ENCODE results near the gene PAGE2B. TPM values are rescaled to one million over a fixed set of nuclear protein-coding genes. Genes with fewer than 3 reads are reported as not detected.
"Not testable (repeated sequence)": the region's sequence is repeated elsewhere in the genome, so short reads cannot be mapped to it uniquely, and the experiment has no call there.

PAGE2B gene, protein sequence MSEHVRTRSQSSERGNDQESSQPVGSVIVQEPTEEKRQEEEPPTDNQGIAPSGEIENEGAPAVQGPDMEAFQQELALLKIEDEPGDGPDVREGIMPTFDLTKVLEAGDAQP
- not detected for total RNA-seq

DNA sequence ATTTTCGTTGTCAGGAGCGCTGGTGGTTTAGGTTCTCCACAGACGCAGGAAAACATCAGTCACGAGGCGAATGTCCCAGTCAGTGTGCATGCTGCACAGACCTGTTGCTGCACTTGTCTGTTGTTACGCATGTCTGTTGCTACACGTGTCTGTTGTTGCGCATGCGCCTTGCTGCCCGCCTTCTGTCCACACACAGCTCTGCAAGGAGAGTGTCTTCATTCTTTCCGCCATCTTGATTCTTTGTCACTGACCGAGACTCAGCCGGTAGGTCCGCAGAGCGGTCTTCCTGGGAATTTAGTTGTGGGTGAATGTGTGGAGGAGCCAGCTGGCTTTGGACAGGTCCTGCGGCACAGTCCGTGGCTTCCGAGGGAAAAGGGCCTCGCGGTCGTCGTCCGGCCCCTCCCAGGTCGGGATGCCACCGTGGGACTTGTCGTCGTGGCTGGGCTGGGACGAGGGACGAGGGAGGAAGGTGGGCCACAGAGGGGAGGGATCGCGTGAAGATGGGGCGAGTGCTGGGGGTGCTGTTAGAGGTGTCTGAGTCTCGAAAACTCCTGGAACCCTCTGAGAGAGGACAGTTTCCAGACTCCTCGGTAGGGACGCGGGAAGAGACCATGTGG, at the start of gene PAGE2B:
PAGE2B (plus strand) TSS at position 180 of the 617 bp plus-strand sequence. CDS start 1,012 bp downstream, outside the sequence.
- H3K4me3 ChIP-seq (ENCODE audit: low read length): no peak within 1 kb of the TSS
- no peaks in the 10 kb centered on the region for H3K4me1 ChIP-seq (ENCODE audit: insufficient read depth, low read length)
- no peaks in the 10 kb centered on the region for H3K9me3 ChIP-seq (ENCODE audit: low read depth, low read length)
- no peaks in the 10 kb centered on the region for H3K27me3 ChIP-seq (ENCODE audit: insufficient read depth, low read length)

- H3K9me3 ChIP-seq (ENCODE audit: low read depth, low read length): no peaks in the 10 kb centered on the region
- no peaks in the 10 kb centered on the region for H3K4me1 ChIP-seq (ENCODE audit: insufficient read depth, low read length)
- H3K27me3 ChIP-seq (ENCODE audit: insufficient read depth, low read length): no peaks in the 10 kb centered on the region
- H3K4me3 ChIP-seq (ENCODE audit: low read length): no peak overlapping the region
Observed at GRCh38 chrX:55026143-55026542, 48.7 kb upstream of the PAGE2B start.

DNA sequence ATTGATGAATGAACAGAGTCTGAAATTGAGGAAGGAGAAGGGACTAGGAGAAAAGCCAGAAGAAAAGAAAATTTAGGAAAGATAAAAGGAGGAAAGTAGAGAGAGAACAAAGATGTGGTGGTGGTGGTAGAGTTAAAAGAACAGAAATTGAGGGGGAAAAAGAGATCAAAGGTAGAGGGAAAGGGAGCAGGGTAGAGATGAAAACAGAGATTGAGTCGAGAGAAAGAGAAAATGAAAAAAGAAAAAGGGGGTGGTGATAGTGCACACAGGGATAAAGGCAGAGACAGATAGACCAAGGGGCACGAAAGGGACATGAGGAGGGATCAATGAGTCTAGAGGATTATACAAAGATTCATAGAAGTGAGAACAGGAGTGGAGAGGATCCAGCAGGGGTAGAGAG, 48.0 kb upstream of the PAGE2B start:
- no peaks in the 10 kb centered on the region for H3K4me1 ChIP-seq (ENCODE audit: insufficient read depth, low read length)
- H3K9me3 ChIP-seq (ENCODE audit: low read depth, low read length): no peaks in the 10 kb centered on the region
- H3K4me3 ChIP-seq (ENCODE audit: low read length): no peak overlapping the region
- H3K27me3 ChIP-seq (ENCODE audit: insufficient read depth, low read length): no peaks in the 10 kb centered on the region

- H3K27me3 ChIP-seq (ENCODE audit: insufficient read depth, low read length): no peaks in the 10 kb centered on the region
- H3K9me3 ChIP-seq (ENCODE audit: low read depth, low read length): no peaks in the 10 kb centered on the region
- H3K4me1 ChIP-seq (ENCODE audit: insufficient read depth, low read length): no peaks in the 10 kb centered on the region
- no peak overlapping the region for H3K4me3 ChIP-seq (ENCODE audit: low read length)
Observed at GRCh38 chrX:55028040-55028439, 46.8 kb upstream of the PAGE2B start.

- Histone ChIP-seq H3K4me1 (ENCODE audit: insufficient read depth, low read length) (no peaks in the 10 kb centered on the region), H3K9me3 (ENCODE audit: low read depth, low read length) (no peaks in the 10 kb centered on the region), H3K4me3 (ENCODE audit: low read length) (no peak overlapping the region), H3K27me3 (ENCODE audit: insufficient read depth, low read length) (no peaks in the 10 kb centered on the region)
Observed at GRCh38 chrX:55028611-55029010, 46.2 kb upstream of the PAGE2B start.

DNA sequence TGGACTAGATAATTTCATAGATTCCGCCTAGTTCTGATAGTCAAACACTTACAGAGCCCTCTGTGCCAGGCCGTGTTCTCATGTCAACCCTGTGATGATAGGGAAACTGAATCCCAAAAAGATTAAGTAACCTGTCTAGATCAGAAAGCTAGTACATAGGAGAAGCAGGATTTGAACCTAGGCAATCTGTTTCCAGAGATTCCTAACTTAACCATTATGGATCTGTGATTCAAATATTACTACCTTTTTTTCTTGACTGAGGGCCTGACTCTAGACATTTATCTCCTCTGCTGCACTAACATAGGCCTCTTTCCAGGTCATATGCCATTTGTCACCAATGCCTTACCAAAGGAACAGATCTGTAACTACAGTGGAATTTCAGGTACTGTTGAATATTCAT, 45.5 kb upstream of the PAGE2B start:
- H3K27me3 ChIP-seq (ENCODE audit: insufficient read depth, low read length): no peaks in the 10 kb centered on the region
- H3K4me1 ChIP-seq (ENCODE audit: insufficient read depth, low read length): no peaks in the 10 kb centered on the region
- H3K4me3 ChIP-seq (ENCODE audit: low read length): no peak overlapping the region
- no peaks in the 10 kb centered on the region for H3K9me3 ChIP-seq (ENCODE audit: low read depth, low read length)

DNA sequence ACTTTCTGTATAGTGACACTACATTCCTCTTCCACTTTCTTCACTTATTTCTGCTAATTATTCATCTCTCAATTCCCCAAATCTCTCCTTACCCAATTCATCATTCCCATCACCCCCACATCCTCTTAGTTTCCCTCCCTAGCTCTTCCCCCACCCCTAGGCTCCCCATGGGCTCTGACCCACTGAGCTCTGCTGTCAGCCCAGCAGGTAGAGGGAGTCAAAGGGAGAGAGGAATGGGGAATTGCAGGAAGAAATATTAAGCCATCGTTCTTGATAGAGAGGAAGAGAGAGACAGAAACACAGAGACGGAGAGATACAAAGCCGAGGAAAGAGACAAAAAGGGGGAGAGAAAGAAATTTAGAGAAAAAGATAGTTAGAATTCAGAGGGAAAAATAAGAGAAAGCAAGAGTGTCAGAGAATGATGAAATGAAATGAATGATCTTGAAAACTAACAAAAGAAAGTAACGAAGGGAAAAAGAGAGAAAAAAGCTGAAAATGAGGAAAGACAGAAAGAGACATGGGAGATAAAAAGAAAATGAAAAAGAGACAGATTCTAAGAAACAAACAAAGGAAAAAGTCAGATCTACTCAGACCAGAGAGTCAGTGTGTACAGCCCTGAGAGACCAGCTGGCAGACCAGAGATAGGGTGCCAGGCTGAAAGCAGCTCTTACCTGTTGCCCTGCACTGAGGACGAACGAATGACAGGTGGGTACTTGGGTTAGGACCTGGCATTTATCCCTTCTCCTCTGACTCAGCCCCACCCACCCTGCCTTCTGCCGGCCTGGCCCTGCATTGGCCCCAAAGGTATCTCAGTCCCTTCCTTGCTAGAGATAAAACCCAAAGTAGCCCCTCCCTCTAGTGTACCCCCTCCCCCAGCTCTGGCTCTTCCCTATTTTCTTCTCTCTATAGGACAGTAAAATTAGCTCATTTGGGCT, 44.3 kb upstream of the PAGE2B start, which contains the start of gene ALAS2:
ALAS2 (minus strand) TSS at position 707 of the 935 bp plus-strand sequence. CDS start 4,977 bp downstream, outside the sequence.
- H3K27me3 ChIP-seq (ENCODE audit: insufficient read depth, low read length): no peaks in the 10 kb centered on the region
- H3K4me1 ChIP-seq (ENCODE audit: insufficient read depth, low read length): no peaks in the 10 kb centered on the region
- H3K9me3 ChIP-seq (ENCODE audit: low read depth, low read length): no peaks in the 10 kb centered on the region
- no peak within 1 kb of the TSS for H3K4me3 ChIP-seq (ENCODE audit: low read length)

DNA sequence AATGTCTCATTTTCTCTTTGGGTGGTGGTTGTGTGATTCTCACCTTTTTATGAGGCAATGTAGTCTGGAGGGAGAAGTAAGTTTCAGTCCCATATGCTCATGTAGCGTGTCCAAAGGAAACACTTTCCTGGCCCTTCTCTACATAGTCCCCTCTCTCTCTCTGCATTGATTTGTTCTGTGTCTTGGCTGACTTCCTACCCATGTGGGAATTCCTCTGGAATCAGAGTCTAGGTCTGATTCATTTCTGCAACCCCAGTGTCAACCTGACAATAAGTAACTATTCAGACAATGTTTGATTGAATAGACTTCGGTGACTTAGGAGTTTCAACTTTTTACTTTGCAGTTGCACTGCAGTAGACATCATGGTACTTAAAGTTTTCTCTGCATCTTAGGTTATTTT, 41.4 kb upstream of the PAGE2B start:
- Histone ChIP-seq H3K4me1 (ENCODE audit: insufficient read depth, low read length) (no peaks in the 10 kb centered on the region), H3K27me3 (ENCODE audit: insufficient read depth, low read length) (no peaks in the 10 kb centered on the region), H3K9me3 (ENCODE audit: low read depth, low read length) (no peaks in the 10 kb centered on the region), H3K4me3 (ENCODE audit: low read length) (no peak overlapping the region)

GRCh38 chrX:55039471-55039870, 35.4 kb upstream of the PAGE2B start:
- H3K9me3 ChIP-seq (ENCODE audit: low read depth, low read length): no peaks in the 10 kb centered on the region
- H3K4me3 ChIP-seq (ENCODE audit: low read length): no peak overlapping the region
- H3K27me3 ChIP-seq (ENCODE audit: insufficient read depth, low read length): no peaks in the 10 kb centered on the region
- H3K4me1 ChIP-seq (ENCODE audit: insufficient read depth, low read length): no peaks in the 10 kb centered on the region

GRCh38 chrX:55041514-55041913, 33.3 kb upstream of the PAGE2B start:
- Histone ChIP-seq H3K4me1 (ENCODE audit: insufficient read depth, low read length) (no peaks in the 10 kb centered on the region), H3K9me3 (ENCODE audit: low read depth, low read length) (no peaks in the 10 kb centered on the region), H3K4me3 (ENCODE audit: low read length) (no peak overlapping the region), H3K27me3 (ENCODE audit: insufficient read depth, low read length) (no peaks in the 10 kb centered on the region)

DNA sequence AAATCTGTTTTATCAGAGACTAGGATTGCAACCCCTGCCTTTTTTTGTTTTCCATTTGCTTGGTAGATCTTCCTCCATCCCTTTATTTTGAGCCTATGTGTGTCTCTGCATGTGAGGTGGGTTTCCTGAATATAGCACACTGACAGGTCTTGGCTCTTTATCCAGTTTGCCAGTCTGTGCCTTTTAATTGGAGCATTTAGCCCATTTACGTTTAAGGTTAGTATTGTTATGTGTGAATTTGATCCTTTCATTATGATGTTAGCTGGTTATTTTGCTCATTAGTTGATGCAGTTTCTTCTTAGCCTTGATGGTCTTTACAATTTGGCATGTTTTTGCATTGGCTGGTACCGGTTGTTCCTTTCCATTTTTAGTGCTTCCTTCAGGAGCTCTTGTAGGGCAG, 24.2 kb upstream of the PAGE2B start:
- not testable (repeated sequence) for H3K27me3 ChIP-seq (ENCODE audit: insufficient read depth, low read length); H3K4me1 ChIP-seq (ENCODE audit: insufficient read depth, low read length); H3K4me3 ChIP-seq (ENCODE audit: low read length); H3K9me3 ChIP-seq (ENCODE audit: low read depth, low read length)

GRCh38 chrX:55056820-55057674, 17.8 kb upstream of the PAGE2B start:
- no peaks in the 10 kb centered on the region for H3K9me3 ChIP-seq (ENCODE audit: low read depth, low read length)
- no peaks in the 10 kb centered on the region for H3K27me3 ChIP-seq (ENCODE audit: insufficient read depth, low read length)
- H3K4me3 ChIP-seq (ENCODE audit: low read length): no peak overlapping the region
- H3K4me1 ChIP-seq (ENCODE audit: insufficient read depth, low read length): peaks cover 4% of the 10 kb centered on the region

- no peaks in the 10 kb centered on the region for H3K27me3 ChIP-seq (ENCODE audit: insufficient read depth, low read length)
- no peaks in the 10 kb centered on the region for H3K9me3 ChIP-seq (ENCODE audit: low read depth, low read length)
- peaks cover 4% of the 10 kb centered on the region for H3K4me1 ChIP-seq (ENCODE audit: insufficient read depth, low read length)
- no peak overlapping the region for H3K4me3 ChIP-seq (ENCODE audit: low read length)
Observed at GRCh38 chrX:55057675-55058249, 17.1 kb upstream of the PAGE2B start.

DNA sequence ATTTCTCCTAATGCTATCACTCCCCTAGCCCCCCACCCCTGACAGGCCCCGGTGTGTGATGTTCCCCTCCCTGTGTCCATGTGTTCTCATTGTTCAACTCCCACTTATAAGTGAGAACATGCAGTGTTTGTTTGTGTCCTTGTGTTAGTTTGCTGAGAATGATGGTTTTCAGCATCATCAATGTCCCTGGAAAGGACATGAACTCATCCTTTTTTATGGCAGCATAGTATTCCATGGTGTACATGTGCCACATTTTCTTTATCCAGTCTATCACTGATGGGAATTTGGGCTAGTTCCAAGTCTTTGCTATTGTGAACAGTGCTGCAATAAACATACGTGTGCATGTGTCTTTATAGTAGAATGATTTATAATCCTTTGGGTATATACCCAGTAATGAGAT, 7.7 kb upstream of the PAGE2B start:
- not testable (repeated sequence) for H3K4me1 ChIP-seq (ENCODE audit: insufficient read depth, low read length); H3K4me3 ChIP-seq (ENCODE audit: low read length); H3K27me3 ChIP-seq (ENCODE audit: insufficient read depth, low read length); H3K9me3 ChIP-seq (ENCODE audit: low read depth, low read length)

Measured in mononuclear cell (primary cell).